GM21381 (cell line): ENCODE data around the gene RAX2.

Source experiments
- ATAC-seq: cut with Tn5 transposase; IDR thresholded peaks from one replicate; pipeline ENCODE4 v1.9.1; 2021; ENCODE audit warnings: mild to moderate bottlenecking, moderate library complexity; ENCODE audit not compliant: unreplicated experiment

RAX2 gene

GRCh38 chr19:3733549-3734309, 38.3 kb downstream of the RAX2 start:
- no peak for ATAC-seq

- no peak for ATAC-seq
These were observed 39.9 kb downstream of the RAX2 start for GRCh38 chr19:3732108-3732507.

- ATAC-seq: no peak
These were observed 41.5 kb downstream of the RAX2 start for GRCh38 chr19:3730457-3730958.

GRCh38 chr19:3725640-3726310, 46.3 kb downstream of the RAX2 start:
- ATAC-seq: no peak

GRCh38 chr19:3725121-3725520, 46.9 kb downstream of the RAX2 start:
- ATAC-seq: no peak

GRCh38 chr19:3723883-3724282, 48.1 kb downstream of the RAX2 start:
- no peak for ATAC-seq

GRCh38 chr19:3723110-3723488, 48.9 kb downstream of the RAX2 start:
- ATAC-seq: no peak

GRCh38 chr19:3722443-3723109, 49.5 kb downstream of the RAX2 start:
- ATAC-seq: no peak

- no peak for ATAC-seq
These were observed 50.1 kb downstream of the RAX2 start for GRCh38 chr19:3721887-3722442.

- no peak for ATAC-seq
These were observed 50.7 kb downstream of the RAX2 start for GRCh38 chr19:3721131-3721886.

- ATAC-seq: no peak
These were observed 51.6 kb downstream of the RAX2 start for GRCh38 chr19:3720349-3720917.

GRCh38 chr19:3719868-3720267, 52.2 kb downstream of the RAX2 start:
- no peak for ATAC-seq
